H4 (cell line): ENCODE measurements around the gene MAP1S. TPM values are rescaled to one million over a fixed set of nuclear protein-coding genes. Genes with fewer than 3 reads are reported as not detected.

Experiments used
- DNase-seq: peaks from one replicate; pipeline ENCODE4 v3.0.0-alpha.2; 2015; ENCODE audit warnings: low spot score
- total RNA-seq: library from RNA; depleted of rRNA; stranded (reverse); fragments of >200 nt; shearing (Covaris generic); gene quantifications from 2 replicates; pipeline ENCODE4 v1.2.3, GENCODE V29; 2014

Gene MAP1S
- total RNA-seq, 1 experiment from 2014 or later, result 14.6 TPM

GRCh38 chr19:17692566-17692965 is 26.7 kb upstream of the MAP1S start:
- DNase-seq, result no peak

- no peak for DNase-seq
Observed at GRCh38 chr19:17695198-17695597, 24.1 kb upstream of the MAP1S start.

- no peak for DNase-seq
Observed at GRCh38 chr19:17703824-17704463, 15.3 kb upstream of the MAP1S start.

- DNase-seq, result no peak
Observed at GRCh38 chr19:17706750-17707181, 12.5 kb upstream of the MAP1S start.

- DNase-seq, result no peak
Observed at GRCh38 chr19:17711851-17712250, 7.4 kb upstream of the MAP1S start.

- DNase-seq, result no peak
Observed at GRCh38 chr19:17716309-17716929, 2.9 kb upstream of the MAP1S start.

GRCh38 chr19:17718550-17718946 is 732 bp upstream of the MAP1S start:
- no peak for DNase-seq

- DNase-seq, result no peak
Observed at GRCh38 chr19:17719730-17720400, 585 bp downstream of the MAP1S start.

GRCh38 chr19:17720440-17720839 is 1.2 kb downstream of the MAP1S start:
- no peak for DNase-seq

- no peak for DNase-seq
Observed at GRCh38 chr19:17721111-17721628, 1.9 kb downstream of the MAP1S start.

- no peak for DNase-seq
Observed at GRCh38 chr19:17721821-17722220, 2.5 kb downstream of the MAP1S start.

GRCh38 chr19:17722655-17723240 is 3.5 kb downstream of the MAP1S start:
- DNase-seq, result no peak

GRCh38 chr19:17724655-17725054 is 5.4 kb downstream of the MAP1S start:
- DNase-seq, result no peak

GRCh38 chr19:17725422-17726078 is 6.3 kb downstream of the MAP1S start:
- DNase-seq, result no peak

GRCh38 chr19:17726136-17726741 is 7.0 kb downstream of the MAP1S start:
- no peak for DNase-seq

GRCh38 chr19:17726964-17727773 is 7.9 kb downstream of the MAP1S start:
- DNase-seq, result no peak

GRCh38 chr19:17727843-17728242 is 8.6 kb downstream of the MAP1S start:
- no peak for DNase-seq

GRCh38 chr19:17733127-17733526 is 13.8 kb downstream of the MAP1S start:
- no peak for DNase-seq

GRCh38 chr19:17734146-17734545 is 14.9 kb downstream of the MAP1S start:
- DNase-seq, result no peak

GRCh38 chr19:17735410-17735809 is 16.1 kb downstream of the MAP1S start:
- no peak for DNase-seq

GRCh38 chr19:17737690-17738153 is 18.4 kb downstream of the MAP1S start:
- peak; percentile 57 for DNase-seq
